Stimulated activated naive CD4-positive, alpha-beta T cell (primary cell): ENCODE results near the gene DISP3.

ENCODE experiments used
- DNase-seq, 6 experiments: peaks; one replicate each; lab custom pipeline; 2025; lab: John Stamatoyannopoulos, UW

The DISP3 gene

DNA sequence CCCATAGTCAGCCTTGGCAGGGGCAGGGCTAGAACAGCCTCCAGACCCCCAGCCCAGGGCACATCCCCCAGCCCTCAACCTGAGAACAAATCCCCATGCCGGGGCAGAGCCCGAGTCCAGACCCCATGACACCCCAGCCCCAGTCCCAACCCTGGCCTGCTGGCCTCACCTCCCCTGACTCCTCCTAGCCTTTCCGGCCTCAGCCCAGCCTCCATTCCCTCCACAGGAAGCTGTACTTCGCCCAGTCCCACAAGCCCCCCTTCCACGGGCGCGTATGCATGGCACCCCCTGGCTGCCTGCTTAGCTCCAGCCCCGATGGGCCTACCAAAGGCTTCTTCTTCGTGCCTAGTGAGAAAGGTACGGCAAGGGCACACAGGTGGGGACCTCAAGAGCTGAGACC lies 50.4 kb downstream of the DISP3 start:
- DNase-seq = no peak

DNA sequence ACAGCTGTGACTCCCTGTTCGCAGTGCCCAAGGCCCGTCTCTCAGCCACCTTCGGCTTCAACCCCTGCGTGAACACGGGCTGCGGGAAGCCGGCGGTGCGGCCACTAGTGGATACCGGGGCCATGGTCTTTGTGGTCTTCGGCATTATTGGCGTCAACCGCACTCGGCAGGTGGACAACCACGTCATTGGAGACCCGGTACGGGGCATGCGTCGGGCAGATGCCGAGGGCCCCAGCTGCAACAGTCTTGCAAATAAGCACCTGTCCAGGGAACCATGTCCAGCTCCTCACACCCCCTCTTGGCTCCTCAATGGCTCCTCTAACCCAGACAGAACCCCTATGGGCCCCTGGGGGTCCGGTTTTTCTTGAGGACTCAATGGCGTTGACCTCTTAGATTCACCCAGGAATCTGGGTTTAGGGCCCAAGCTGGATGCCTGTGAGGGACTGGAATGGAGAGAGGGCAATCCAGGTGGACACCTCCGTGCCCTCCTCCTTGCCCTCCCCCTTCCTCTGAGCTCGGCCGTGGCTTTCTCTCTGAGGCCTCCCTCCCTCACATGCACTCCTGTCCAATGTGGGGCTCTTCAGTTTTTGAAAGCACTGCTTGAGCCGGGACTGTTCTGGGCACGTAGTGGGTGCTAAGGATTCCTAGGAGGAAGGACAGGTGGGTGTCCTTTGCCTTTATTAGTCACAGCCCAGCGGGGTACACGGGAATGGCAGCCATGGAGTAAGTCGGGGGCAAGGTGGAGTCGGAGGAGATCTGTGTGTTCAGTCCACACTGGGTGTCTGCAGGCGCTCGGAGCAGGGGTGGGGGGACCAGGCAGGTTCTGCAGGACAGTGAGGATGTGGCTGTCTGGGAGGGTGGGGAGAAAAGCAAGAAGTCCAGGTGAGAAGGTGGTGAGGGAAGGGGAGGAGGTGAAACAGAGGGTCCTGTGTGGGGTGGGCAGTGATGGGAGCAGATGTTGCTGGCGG lies 51.1 kb downstream of the DISP3 start:
- no peak for DNase-seq

DNA sequence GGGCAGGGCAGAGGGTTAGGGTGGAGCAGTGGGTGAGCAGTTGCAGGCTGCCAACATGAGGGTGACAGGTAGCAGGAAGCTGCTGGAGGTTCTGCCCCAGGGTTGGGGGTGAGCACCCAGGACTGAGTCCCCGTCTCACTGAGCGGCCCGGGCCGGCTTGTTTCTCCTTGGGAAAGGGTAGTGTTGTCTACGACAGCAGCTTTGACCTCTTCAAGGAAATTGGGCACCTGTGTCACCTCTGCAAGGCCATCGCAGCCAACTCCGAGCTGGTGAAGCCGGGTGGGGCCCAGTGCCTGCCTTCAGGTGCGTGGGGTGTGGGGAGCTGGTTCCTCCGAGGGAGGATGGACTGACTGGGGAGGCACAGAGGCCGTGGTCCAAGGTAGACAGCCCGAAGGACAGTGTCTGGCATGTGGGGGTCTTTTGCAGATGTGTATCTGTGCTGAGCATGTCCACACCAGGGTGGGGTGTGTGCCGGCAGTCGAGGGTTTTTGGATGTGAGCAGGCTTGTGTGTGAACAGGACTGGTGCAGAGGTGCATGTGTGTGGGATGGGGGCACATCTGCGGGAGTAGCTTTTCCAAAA lies 51.9 kb downstream of the DISP3 start:
- DNase-seq = no peak

DNA sequence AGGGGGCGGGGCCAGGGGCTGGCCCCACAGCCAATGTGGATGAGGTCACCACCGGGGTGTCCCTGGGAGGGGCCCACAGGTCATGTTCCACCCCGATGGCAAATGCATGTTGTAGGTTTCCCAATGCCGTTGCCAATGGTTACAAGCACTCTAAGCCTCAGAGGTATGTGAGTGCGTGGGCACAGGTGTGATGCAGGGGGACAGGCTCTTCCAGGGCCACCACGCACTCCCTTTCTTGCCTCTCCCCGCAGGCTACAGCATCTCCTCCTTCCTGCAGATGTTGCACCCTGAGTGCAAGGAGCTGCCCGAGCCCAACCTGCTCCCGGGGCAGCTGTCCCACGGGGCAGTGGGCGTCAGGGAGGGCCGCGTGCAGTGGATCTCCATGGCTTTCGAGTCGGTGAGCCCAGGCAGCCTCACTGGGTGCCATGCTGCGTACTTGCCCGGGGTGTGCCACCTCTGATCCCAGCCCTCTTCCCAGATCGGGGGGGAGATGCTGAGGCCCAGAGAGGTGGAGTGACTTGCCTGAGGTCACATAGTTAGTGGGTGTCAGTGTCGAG lies 52.4 kb downstream of the DISP3 start:
- no peak for DNase-seq

DNA sequence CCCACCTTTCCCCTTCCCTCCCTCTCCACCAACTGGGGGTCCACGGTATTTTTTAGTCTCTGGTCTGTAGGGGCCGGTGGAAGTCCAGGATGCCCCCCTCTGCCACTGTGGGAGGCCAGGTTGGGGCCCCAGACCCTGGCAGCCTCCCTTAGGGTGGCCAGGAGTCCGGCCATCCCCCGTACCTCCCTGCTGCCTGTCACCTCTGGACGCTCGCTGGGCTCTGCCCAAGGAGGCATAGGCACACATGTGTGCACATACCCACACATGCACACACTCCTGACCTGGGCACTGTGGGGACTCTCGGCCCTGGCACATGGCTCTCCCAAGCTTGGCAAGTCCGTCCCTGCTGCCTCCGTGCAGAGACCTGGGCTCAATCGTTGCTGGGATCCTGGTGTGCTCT lies 53.0 kb downstream of the DISP3 start:
- no peak for DNase-seq

DNA sequence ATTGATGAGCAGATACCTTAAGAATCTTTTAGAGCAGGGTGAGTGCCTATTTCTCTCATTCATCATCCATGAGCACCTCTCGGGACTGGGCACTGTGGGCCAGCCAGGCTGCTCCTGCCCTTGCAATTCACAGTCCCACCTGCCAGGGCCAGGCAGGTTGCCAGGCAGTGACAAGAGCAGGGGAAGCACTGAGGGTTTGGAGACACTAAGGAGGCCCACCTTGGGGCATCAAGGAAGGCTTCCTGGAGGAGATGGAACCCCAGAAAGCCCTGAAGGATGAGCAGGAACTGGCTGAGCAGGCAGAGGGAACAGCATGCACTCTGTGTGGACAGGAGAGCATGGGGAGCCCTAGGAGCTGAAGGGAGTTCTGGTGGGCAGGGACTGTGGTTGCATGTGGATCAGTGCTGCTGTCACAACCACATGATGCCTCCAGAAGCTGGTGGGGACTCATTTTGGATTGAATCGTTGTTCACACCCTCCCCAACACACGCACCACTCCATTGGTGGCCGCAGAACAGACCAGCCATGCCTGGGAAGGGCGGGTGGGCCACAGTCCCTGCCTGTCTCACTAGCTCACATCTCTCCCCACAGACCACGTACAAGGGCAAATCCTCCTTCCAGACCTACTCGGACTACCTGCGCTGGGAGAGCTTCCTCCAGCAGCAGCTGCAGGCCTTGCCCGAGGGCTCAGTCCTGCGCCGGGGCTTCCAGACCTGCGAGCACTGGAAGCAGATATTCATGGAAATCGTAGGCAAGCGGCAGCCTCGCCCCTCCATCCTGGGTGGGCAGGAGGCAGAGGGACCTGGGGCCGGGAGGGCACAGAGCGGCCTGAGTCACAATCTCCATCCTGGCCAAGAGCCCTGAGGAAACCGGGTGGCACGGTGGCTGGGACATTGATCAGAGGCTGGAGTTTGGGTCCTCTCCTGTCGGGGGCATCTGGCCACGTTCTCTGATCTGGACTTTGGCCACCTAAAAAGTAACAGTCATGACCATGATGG lies 55.1 kb downstream of the DISP3 start:
- DNase-seq = no peak

DNA sequence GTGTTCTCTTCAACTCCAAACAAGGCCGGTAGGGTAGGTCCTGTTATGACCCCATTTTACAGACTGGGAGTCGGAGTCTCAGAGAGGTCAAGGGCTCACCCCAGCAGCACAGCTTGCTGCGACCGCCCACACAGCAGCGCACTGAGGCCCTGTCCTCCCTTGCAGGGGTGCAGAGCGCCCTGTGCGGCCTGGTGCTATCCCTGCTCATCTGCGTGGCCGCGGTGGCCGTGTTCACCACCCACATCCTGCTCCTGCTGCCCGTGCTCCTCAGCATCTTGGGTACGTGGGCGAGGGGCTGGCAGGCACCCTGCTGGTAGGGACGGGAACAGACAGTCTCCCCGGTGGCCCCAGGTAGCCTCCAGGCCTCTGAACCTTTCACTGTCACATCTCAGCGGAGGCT lies 55.9 kb downstream of the DISP3 start:
- DNase-seq = no peak

DNA sequence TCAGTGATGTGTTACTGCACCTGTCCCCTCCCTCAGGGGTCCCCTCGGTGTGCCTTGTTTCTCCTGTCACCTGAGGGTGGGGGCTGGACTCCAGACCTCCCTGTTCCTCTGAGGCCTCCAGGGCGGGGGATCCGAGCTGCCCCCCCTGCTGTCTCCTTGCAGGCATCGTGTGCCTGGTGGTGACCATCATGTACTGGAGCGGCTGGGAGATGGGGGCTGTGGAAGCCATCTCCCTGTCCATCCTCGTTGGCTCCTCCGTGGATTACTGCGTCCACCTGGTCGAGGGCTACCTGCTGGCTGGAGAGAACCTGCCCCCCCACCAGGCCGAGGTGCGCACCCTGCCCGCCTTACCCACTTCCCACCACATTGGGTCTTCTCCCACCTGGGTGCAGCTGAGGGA lies 56.4 kb downstream of the DISP3 start:
- no peak for DNase-seq

DNA sequence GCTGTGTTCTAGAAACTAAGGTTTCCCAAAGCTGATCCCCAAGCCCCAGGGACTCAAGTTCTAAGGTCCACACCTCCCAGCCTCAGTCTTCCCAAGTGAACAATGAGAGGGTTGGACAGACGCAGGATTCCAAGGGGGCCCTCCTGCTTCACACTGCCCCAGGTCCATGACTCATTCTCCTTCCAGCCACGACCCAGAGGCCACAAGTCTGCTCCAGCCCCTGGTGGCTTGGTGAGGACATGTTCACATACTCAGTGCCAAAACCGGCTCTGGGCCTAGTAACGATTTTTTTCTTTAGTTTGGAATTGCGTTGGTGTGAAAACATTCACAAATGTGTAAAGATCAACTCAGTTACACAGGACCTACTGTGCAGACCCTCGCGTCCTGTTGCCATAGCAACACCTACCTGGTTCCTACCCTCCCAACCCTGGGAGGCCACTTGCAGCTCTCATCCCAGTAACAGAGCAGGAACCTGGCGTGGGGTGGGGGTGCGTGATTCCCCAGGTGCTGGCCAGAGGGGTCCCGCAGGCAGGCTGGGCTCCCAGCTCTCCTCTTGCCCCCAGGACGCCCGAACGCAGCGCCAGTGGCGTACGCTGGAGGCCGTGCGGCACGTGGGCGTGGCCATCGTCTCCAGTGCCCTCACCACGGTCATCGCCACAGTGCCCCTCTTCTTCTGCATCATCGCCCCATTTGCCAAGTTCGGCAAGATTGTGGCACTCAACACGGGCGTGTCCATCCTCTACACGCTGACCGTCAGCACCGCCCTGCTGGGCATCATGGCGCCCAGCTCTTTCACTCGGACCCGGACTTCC lies 57.0 kb downstream of the DISP3 start:
- no peak for DNase-seq

DNA sequence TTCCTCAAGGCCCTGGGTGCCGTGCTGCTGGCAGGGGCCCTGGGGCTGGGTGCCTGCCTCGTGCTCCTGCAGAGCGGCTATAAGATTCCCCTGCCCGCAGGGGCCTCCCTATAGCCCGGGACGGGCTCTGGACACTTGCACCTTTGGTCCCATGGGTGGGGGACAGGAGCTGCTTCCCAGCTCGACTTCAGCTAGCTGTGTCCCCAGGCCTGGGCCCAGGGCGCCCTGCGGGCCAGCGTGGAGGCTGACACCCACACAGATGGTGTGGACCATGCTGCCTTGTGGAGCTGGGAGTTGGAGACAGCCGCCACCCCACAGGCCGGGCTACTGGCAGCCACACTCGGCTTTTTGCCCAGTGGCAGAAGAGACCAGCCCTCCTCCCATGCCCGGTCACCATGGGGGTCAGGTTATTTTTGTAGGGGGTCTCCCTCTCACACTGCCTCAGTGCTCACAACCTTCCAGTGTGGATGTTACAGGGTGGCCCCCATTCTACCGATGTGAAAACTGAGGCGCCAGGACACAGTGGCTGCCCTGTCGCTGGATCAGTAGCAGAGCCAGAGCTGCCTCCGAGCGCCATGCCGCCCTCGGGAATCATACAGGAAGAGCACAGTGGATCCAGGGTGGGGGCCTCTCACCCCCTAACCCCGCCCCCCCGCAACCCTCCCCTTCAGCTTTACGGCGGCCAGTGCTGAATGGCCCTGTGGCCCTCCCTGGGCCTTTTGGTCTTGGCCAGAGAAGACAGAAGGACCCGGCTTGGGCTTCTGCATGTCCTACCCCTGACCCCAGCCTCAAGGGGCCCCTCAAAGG lies 57.8 kb downstream of the DISP3 start:
- no peak for DNase-seq

DNA sequence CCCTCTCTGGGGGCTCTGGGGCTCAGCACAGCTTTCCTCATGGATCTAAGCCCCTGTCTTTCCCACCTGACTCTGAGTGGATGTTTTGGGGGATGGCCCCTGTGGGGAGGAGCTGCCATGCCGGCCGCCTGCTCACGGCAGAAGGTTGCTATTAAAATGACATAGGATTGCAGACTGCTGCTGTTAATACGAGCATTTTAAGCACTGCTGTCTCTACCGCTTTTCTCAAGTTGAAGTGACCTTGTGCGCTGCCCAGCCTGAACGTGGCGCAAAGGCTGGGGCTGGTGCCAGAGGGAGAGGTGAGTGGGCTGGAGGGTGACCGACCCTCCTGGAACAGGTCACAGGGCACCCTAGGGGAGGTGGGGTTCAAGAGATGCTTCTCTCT lies 58.4 kb downstream of the DISP3 start:
- no peak for DNase-seq

DNA sequence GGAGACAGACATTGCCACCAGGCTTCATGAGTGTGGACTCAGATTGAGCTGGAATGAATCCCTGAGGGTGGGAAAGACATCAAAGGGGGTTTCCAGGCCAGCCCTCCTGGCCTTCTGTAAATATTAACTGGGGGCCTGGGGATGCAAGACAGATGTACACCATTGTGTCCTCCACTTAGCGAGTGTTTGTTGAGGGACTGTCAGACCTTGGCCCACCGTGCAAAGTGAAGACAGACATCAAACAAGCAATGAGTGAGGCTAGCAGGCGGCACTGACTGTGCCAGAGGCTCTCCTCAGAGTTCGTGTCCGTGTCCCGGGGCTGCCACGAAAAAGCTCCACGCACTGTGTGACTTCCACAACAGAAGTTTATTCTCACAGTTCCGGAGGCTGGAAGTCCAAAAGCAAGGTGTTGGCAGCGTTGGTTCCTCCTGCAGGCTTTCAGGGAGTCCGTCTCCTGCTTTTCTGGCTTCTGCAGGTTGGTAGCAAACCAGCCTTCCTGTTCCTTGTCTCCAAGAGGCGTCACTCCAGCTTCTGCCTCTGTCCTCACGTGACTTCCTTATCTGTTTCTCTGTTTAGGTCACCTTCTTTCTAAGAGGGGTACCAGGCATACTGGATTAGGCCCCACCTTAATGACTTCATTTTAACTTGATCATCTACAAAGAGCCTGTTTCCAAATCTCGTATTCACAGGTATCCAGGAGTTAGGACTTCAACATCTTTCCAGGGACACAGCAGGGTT lies 59.1 kb downstream of the DISP3 start:
- DNase-seq = no peak

DNA sequence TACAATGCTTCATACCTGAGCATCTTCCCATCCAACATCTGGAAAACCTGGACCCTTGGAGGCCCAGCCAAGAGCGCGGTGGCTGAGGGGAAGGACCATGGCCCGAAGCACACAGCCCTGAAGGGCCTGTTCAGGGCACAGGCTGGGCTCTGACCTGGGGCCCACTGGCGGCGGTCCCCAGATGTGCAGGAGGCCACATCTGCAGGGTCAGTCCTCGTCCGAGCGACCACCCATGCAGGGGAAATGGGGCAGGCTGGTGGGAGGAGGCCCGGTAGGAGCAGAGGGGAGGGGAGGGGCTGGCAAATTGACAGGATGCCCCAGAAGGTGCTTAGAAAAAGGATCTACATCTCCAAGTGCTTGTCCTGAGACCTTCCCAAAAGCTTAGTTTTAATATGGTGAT lies 59.9 kb downstream of the DISP3 start:
- no peak for DNase-seq

DNA sequence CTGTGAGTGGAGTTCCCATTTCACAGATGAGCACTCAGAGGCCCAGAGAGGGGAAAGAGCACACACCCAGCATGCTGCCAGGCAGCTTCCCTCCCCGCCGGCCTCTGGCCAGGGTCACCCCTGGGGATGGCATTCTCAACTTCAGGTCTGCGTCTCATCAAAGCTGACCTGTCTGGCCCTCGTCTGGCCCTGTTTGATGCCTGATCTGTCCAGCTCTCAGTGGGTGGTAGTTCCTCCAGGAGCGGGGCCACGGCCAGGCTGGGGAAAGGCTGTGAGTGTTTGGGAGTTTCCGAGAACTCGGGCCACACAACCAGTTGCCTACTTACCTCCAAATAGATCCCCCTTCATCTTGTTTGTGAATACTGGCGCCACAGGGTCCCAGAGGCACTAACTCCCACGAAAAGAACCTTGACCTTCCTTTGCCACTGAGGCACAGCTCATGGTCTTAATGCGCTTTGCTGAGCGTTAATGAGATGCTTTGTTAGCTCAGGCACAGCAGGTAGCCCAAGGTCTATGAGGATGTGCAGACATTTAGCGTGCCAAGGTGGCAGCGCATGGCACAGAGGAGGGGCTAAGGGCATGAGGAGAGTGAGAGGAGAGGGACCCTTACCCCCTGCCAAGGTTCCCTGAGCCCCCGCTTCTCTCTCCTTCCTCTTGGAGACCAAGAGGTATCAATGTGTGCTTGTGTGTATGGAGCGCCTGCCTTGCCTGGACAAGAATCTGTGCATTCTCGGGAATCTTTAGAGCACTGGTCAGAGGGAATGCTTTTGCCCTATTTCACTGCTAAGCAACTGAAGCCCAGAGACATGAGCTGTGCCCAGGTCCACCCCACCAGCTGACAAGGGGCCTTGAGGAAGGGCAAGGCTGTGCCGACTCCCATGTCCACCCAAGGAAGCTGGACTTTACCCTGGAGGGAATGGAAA lies 61.2 kb downstream of the DISP3 start:
- no peak for DNase-seq

DNA sequence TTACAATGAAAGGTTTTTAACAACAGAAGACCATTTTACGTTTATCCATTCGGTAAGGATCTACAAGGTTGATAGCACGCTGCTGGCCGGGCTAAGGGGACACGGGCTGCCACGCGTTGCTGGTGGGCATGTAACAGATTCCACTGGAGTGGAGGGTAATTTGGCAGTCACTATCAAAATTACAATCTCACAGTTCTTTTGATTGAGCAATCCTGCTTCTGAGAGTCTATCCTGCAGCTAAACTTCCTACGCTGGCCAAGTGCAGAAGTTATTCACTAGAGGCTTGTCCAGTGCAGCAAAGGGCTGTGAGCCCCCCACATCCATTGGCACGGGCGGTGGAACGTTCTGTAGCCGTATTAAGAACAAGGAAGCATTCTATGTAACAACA lies 61.8 kb downstream of the DISP3 start:
- no peak for DNase-seq

DNA sequence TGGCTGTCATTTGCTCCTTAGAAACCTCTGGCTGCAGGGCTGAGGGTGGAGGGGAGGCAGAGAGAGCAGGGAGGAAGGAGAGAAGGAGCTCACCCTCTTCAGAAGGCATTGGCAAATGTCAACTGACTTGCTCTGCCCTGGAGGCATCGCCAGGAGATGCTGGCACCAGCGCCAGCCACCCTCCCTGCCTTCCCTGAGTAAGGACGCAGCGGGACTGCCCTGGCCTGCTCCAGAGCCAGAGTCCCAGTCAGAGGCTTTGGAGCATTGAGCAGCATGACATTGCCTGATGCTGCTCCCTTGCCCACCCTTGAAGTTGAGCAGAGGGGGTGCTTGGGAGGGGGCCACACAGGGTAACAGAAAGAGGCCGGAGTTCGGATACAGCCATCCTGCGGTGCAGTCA lies 62.3 kb downstream of the DISP3 start:
- DNase-seq = no peak

DNA sequence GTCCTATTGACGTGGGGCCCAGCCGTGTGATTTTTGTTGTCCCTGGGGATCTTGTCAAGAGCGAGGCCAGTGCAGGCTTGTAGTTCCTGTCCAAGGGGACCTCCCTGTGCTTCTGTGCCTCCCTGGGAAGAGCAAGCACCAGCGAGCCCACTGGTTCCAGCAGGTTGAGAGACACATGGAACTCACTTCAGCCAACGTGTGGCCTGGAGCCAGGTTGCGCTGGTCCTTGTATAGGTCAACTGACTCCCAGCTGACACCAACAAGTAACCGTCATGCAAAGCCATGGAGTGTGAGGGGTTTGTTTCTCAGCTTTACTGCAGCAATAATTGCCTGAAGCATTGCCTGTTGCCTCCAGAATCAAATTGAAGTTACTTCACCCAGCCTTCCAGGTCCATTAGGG lies 63.0 kb downstream of the DISP3 start:
- DNase-seq = no peak

DNA sequence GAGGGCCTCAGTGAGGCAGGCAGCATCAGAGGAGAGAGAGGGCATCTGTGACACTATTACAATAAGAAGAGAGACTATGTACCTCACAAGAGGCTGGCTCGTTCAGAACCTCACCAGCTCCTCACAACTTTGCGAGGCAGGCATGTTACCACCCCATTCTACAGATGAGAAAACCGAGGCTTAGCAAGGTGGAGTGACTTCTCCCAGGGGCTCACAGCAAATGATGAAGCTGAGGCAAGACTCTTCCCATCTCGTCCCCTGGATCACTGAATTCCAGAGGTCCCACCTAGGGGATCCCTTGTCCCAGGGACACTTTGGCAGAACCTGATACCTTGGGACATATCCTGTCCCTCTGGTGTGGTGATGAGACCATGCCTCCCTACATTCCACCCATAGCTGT lies 64.4 kb downstream of the DISP3 start:
- no peak for DNase-seq

DNA sequence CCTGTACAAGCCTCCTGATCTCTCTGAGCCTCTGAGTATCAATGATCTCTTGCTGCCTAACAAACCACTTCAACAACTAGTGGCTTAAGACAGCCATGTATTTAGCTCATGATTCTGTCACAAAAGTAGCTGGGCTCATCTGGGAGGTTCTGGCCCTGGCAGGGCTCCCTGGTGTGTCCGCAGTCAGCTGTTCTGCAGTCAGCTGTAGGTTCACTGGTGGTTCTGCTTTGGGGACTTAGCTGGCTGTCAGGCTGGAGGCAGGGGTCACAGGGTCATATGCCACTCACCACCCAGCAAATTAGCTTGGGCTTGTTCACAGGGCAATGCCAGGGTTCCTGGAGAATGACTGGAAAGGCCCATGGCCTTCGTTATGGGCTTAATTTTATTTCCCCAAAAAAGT lies 64.8 kb downstream of the DISP3 start:
- no peak for DNase-seq
